ENCODE results near the gene SGMS1. TPM values are rescaled to one million over a fixed set of nuclear protein-coding genes. Genes with fewer than 3 reads are reported as not detected.
A peak's percentile ranks its signal among the peaks of the same experiment; 100 is the strongest.

The SGMS1 gene
- total RNA-seq, 3 donors from 2014 or later (not counting 1 experiment from before 2014, with no cell fraction given), result 24.5 to 32.7 (median 30.4) TPM

DNA sequence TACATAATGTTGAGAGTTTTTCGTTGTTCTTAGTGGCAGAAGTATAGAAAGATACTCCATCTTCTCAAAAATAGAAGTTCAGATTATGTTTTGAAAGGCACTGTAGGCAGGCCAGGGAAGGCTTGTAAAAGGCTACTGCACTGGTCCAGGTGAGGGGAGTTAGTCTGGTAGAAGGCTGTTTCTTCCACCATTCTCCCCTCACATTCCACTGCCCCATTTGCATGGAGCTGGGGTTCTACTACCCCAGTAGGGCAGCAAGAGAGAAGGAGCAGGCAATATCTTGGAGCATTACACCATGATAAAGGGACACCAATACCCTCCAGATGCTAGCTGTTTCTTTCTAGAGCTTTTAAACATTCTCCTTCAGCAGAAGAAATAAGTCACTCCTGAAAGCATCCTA is 16.5 kb upstream of the SGMS1 start:
- intact Hi-C loops (cut with micrococcal nuclease), result no loop called here
- H3K9me3 Mint-ChIP-seq, result no peaks in the 10 kb centered on the region
- H3K4me3 ChIP-seq (ENCODE audit: low read length), result no peak overlapping the region
- H3K4me1 Mint-ChIP-seq, result peaks cover 27 to 31% of the 10 kb centered on the region in 2 donors
- peaks cover 5% of the 10 kb centered on the region for H3K27me3 ChIP-seq (ENCODE audit: control insufficient read depth, insufficient read depth, low read length)
- H3K27ac ChIP-seq (ENCODE audit: low read length), result no peak overlapping the region
- peaks cover 3 to 18% of the 10 kb centered on the region in 2 donors for H3K27me3 Mint-ChIP-seq (ENCODE audit: low read depth in 2 of 2)
- no peaks in the 10 kb centered on the region for H3K36me3 Mint-ChIP-seq
- WGBS (ENCODE audit: insufficient coverage), result no CpG with 5 or more reads among the region's 1 CpG
- DNase-seq, result no peak
- H3K4me3 Mint-ChIP-seq, result no peak overlapping the region
- ATAC-seq, result no peak
- H3K36me3 ChIP-seq (ENCODE audit: control insufficient read depth, insufficient read depth, low read length), result no peaks in the 10 kb centered on the region
- peaks cover 16% of the 10 kb centered on the region for H3K4me1 ChIP-seq (ENCODE audit: control insufficient read depth, insufficient read depth, low read length)
- TF ChIP-seq, protein P1, sequence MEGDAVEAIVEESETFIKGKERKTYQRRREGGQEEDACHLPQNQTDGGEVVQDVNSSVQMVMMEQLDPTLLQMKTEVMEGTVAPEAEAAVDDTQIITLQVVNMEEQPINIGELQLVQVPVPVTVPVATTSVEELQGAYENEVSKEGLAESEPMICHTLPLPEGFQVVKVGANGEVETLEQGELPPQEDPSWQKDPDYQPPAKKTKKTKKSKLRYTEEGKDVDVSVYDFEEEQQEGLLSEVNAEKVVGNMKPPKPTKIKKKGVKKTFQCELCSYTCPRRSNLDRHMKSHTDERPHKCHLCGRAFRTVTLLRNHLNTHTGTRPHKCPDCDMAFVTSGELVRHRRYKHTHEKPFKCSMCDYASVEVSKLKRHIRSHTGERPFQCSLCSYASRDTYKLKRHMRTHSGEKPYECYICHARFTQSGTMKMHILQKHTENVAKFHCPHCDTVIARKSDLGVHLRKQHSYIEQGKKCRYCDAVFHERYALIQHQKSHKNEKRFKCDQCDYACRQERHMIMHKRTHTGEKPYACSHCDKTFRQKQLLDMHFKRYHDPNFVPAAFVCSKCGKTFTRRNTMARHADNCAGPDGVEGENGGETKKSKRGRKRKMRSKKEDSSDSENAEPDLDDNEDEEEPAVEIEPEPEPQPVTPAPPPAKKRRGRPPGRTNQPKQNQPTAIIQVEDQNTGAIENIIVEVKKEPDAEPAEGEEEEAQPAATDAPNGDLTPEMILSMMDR (IDR thresholded peaks at IDR 0.05), result no peak
- H3K9me3 ChIP-seq (ENCODE audit: control insufficient read depth, insufficient read depth, low read length), result no peaks in the 10 kb centered on the region
- no peak overlapping the region for H3K27ac Mint-ChIP-seq

DNA sequence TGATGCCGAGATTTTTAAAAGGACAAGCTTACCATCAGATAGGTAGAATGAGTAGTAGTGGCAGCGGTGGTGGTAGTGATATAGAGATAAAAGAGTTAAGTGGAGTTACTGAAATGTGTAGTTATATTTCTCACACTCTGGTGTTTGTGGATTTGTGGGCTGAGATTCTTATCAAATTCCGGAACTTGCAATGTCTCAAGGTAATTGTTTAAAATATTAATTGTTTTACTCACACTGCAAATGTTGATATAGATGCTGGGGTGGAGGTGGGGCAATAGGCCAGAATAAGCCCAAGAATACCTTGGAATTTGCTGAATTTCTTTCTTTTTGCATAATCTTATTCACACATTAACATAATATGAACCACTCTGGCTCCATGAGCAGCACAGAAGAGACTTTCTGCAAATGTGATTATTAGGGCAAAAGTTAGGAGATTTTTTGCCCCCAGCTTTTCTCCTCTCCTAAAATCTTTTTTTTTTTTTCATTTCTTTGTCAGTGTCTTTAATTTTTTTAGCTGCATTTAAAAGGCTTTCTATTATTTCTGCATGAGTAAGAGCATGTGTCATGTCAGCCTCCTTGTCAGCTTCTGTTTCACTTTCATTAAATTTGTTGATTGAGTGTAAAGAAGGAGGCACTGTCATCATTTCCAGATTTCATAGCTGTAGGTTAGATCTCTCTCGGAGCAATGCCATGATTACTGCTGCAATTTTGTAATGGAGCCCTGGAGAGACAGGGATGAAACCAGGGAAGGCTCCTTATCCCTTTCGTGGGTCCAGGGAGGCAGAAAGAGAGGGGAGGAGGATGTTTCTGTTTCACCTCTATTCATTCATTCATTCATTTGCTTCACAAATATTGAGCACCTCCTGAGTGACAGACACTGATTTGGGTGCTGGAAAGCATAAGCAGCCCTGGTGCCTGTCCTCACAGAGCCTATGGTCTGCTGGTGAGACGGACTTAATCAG is 13.1 kb upstream of the SGMS1 start:
- H3K4me1 ChIP-seq (ENCODE audit: control insufficient read depth, insufficient read depth, low read length), result peaks cover 16% of the 10 kb centered on the region
- intact Hi-C loops (cut with micrococcal nuclease), result loop anchor here (1.0 to 5.0 kb wide), 2 partner anchors 13 to 85 kb away; no protein-coding TSS in a partner anchor
- H3K9me3 ChIP-seq (ENCODE audit: control insufficient read depth, insufficient read depth, low read length), result no peaks in the 10 kb centered on the region
- Mint-ChIP-seq H3K27ac (peak overlapping the region; percentile 78 to 89), H3K9me3 (no peaks in the 10 kb centered on the region), H3K4me1 (peaks cover 26 to 34% of the 10 kb centered on the region in 2 donors), H3K4me3 (peak overlapping the region; percentile 90), H3K27me3 (ENCODE audit: low read depth in 2 of 2) (peaks cover 0 to 16% of the 10 kb centered on the region in 2 donors), H3K36me3 (no peaks in the 10 kb centered on the region)
- ATAC-seq (peak; percentile 87 to 90 (median 89)), DNase-seq (peak in 1 of 2 donors; percentile 68)
- peak overlapping the region; percentile 28 for H3K4me3 ChIP-seq (ENCODE audit: low read length)
- peaks cover 6% of the 10 kb centered on the region for H3K27me3 ChIP-seq (ENCODE audit: control insufficient read depth, insufficient read depth, low read length)
- 24% methylated on average over 5 of the region's 6 CpGs for WGBS (ENCODE audit: insufficient coverage)
- H3K27ac ChIP-seq (ENCODE audit: low read length), result peak overlapping the region; percentile 25
- H3K36me3 ChIP-seq (ENCODE audit: control insufficient read depth, insufficient read depth, low read length), result no peaks in the 10 kb centered on the region
- TF ChIP-seq, protein P1 (IDR thresholded peaks at IDR 0.05), result no peak

DNA sequence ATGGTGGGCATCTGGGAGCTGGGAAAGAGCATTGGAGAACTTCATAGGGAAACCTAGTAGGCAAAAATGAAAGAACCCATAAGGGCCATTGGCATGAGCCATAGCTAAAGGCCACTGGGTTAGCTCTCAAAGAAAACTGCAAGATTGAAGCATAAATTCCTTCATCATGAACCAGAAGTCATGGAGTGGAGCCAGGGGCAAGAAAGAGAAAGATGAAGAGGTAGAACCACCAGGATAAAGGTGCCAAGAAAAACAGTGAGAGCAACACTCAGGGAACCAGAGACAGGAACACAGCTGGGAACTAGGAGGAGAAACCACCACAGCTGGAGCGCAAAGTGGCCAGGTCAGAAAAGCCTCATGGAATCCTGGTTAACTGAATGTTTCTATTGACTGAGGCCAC is 11.5 kb upstream of the SGMS1 start:
- H3K9me3 Mint-ChIP-seq, result no peaks in the 10 kb centered on the region
- H3K36me3 ChIP-seq (ENCODE audit: control insufficient read depth, insufficient read depth, low read length), result peaks cover under 1% of the 10 kb centered on the region
- peaks cover 16% of the 10 kb centered on the region for H3K4me1 ChIP-seq (ENCODE audit: control insufficient read depth, insufficient read depth, low read length)
- ATAC-seq, result no peak
- H3K4me1 Mint-ChIP-seq, result peaks cover 26 to 34% of the 10 kb centered on the region in 2 donors
- WGBS (ENCODE audit: insufficient coverage), result 100% methylated on average over 1 of the region's 1 CpG
- no peak overlapping the region for H3K27ac ChIP-seq (ENCODE audit: low read length)
- peaks cover 0 to 14% of the 10 kb centered on the region in 2 donors for H3K27me3 Mint-ChIP-seq (ENCODE audit: low read depth in 2 of 2)
- no peaks in the 10 kb centered on the region for H3K36me3 Mint-ChIP-seq
- intact Hi-C loops (cut with micrococcal nuclease), result loop anchor here (5.0 kb wide), 1 partner anchor 83 kb away; no protein-coding TSS in a partner anchor
- no peak for DNase-seq
- H3K27me3 ChIP-seq (ENCODE audit: control insufficient read depth, insufficient read depth, low read length), result peaks cover 6% of the 10 kb centered on the region
- peak overlapping the region; percentile 38 for H3K4me3 Mint-ChIP-seq
- no peaks in the 10 kb centered on the region for H3K9me3 ChIP-seq (ENCODE audit: control insufficient read depth, insufficient read depth, low read length)
- H3K27ac Mint-ChIP-seq, result no peak overlapping the region
- H3K4me3 ChIP-seq (ENCODE audit: low read length), result no peak overlapping the region
- TF ChIP-seq, protein P1 (IDR thresholded peaks at IDR 0.05), result no peak
